ENCODE results near the gene PFKP. TPM values are rescaled to one million over a fixed set of nuclear protein-coding genes. Genes with fewer than 3 reads are reported as not detected.
A peak's percentile ranks its signal among the peaks of the same experiment; 100 is the strongest.

Gene PFKP
- total RNA-seq, 2 experiments from 2014 or later, result 231 to 239 TPM

GRCh38 chr10:3110782-3111620, 43.7 kb downstream of the PFKP start:
- no peak overlapping the region for H3K4me3 Mint-ChIP-seq
- DNase-seq (no peak), ATAC-seq (no peak)
- H3K27me3 Mint-ChIP-seq, result no peaks in the 10 kb centered on the region
- H3K36me3 Mint-ChIP-seq (ENCODE audit: low read depth), result peaks cover 80% of the 10 kb centered on the region
- ChIA-PET CTCF (no interaction called here), POLR2A (no interaction called here)
- intact Hi-C loops (cut with DNase I, micrococcal nuclease), result no loop called here
- H3K4me1 Mint-ChIP-seq, result no peaks in the 10 kb centered on the region
- no peak overlapping the region for H3K27ac Mint-ChIP-seq
- H3K9me3 Mint-ChIP-seq (ENCODE audit: low read depth), result no peaks in the 10 kb centered on the region

- peaks cover 87% of the 10 kb centered on the region for H3K36me3 Mint-ChIP-seq (ENCODE audit: low read depth)
- intact Hi-C loops (cut with DNase I, micrococcal nuclease), result no loop called here
- no peak overlapping the region for H3K4me3 Mint-ChIP-seq
These were observed 44.3 kb downstream of the PFKP start for GRCh38 chr10:3111621-3112163.

GRCh38 chr10:3113343-3113720, 46.0 kb downstream of the PFKP start:
- H3K4me1 Mint-ChIP-seq, result no peaks in the 10 kb centered on the region
- DNase-seq (no peak), ATAC-seq (no peak)
- no peaks in the 10 kb centered on the region for H3K27me3 Mint-ChIP-seq
- ChIA-PET CTCF (no interaction called here), POLR2A (interaction anchor here (0.6 kb wide), 1 partner anchor 29 kb away, joined by 7 read pairs; no protein-coding TSS in a partner anchor)
- H3K27ac Mint-ChIP-seq, result no peak overlapping the region
- peaks cover 88% of the 10 kb centered on the region for H3K36me3 Mint-ChIP-seq (ENCODE audit: low read depth)
- intact Hi-C loops (cut with DNase I, micrococcal nuclease), result no loop called here
- H3K9me3 Mint-ChIP-seq (ENCODE audit: low read depth), result no peaks in the 10 kb centered on the region
- H3K4me3 Mint-ChIP-seq, result no peak overlapping the region

More at GRCh38 chr10:3111621-3112163, 44.3 kb downstream of the PFKP start:
- DNase-seq (no peak), ATAC-seq (no peak)
- Mint-ChIP-seq H3K4me1 (no peaks in the 10 kb centered on the region), H3K27me3 (no peaks in the 10 kb centered on the region), H3K27ac (no peak overlapping the region), H3K9me3 (ENCODE audit: low read depth) (no peaks in the 10 kb centered on the region)
- CTCF ChIA-PET, result interaction anchor here (0.6 to 1.1 kb wide), 2 partner anchors 10 to 109 kb away, joined by 4 to 5 read pairs; no protein-coding TSS in a partner anchor
- POLR2A ChIA-PET, result no interaction called here

- H3K4me3 Mint-ChIP-seq, result no peak overlapping the region
- ATAC-seq (no peak), DNase-seq (no peak)
- no peaks in the 10 kb centered on the region for H3K27me3 Mint-ChIP-seq
- ChIA-PET POLR2A (interaction anchor here (0.6 kb wide), 1 partner anchor 38 kb away, joined by 3 read pairs; no protein-coding TSS in a partner anchor), CTCF (no interaction called here)
- peaks cover 86% of the 10 kb centered on the region for H3K36me3 Mint-ChIP-seq (ENCODE audit: low read depth)
- H3K4me1 Mint-ChIP-seq, result no peaks in the 10 kb centered on the region
- no peak overlapping the region for H3K27ac Mint-ChIP-seq
- H3K9me3 Mint-ChIP-seq (ENCODE audit: low read depth), result no peaks in the 10 kb centered on the region
- intact Hi-C loops (cut with DNase I, micrococcal nuclease), result no loop called here
These were observed 48.3 kb downstream of the PFKP start for GRCh38 chr10:3115685-3116084.

GRCh38 chr10:3116508-3117100, 49.3 kb downstream of the PFKP start:
- peaks cover 81% of the 10 kb centered on the region for H3K36me3 Mint-ChIP-seq (ENCODE audit: low read depth)

GRCh38 chr10:3117486-3117885, 50.1 kb downstream of the PFKP start:
- H3K4me3 Mint-ChIP-seq, result no peak overlapping the region
- H3K4me1 Mint-ChIP-seq, result no peaks in the 10 kb centered on the region
- DNase-seq (no peak), ATAC-seq (no peak)
- intact Hi-C loops (cut with DNase I, micrococcal nuclease), result no loop called here
- CTCF ChIA-PET, result no interaction called here
- no peaks in the 10 kb centered on the region for H3K27me3 Mint-ChIP-seq
- no peak overlapping the region for H3K27ac Mint-ChIP-seq
- POLR2A ChIA-PET, result no interaction called here
- peaks cover 84% of the 10 kb centered on the region for H3K36me3 Mint-ChIP-seq (ENCODE audit: low read depth)
- no peaks in the 10 kb centered on the region for H3K9me3 Mint-ChIP-seq (ENCODE audit: low read depth)

More at GRCh38 chr10:3116508-3117100, 49.3 kb downstream of the PFKP start:
- ATAC-seq (no peak), DNase-seq (no peak)
- Mint-ChIP-seq H3K4me1 (no peaks in the 10 kb centered on the region), H3K4me3 (no peak overlapping the region), H3K9me3 (ENCODE audit: low read depth) (no peaks in the 10 kb centered on the region), H3K27me3 (no peaks in the 10 kb centered on the region), H3K27ac (no peak overlapping the region)
- POLR2A ChIA-PET, result interaction anchor here (0.6 kb wide), 1 partner anchor 37 kb away, joined by 3 read pairs; no protein-coding TSS in a partner anchor
- CTCF ChIA-PET, result interaction anchor here (0.7 kb wide), 1 partner anchor 126 kb away, joined by 3 read pairs; no protein-coding TSS in a partner anchor
- intact Hi-C loops (cut with DNase I, micrococcal nuclease), result no loop called here

GRCh38 chr10:3118641-3119091, 51.3 kb downstream of the PFKP start:
- DNase-seq (no peak), ATAC-seq (no peak)
- peaks cover 83% of the 10 kb centered on the region for H3K36me3 Mint-ChIP-seq (ENCODE audit: low read depth)
- H3K4me3 Mint-ChIP-seq, result peak overlapping the region; percentile 32
- intact Hi-C loops (cut with DNase I, micrococcal nuclease), result no loop called here
- POLR2A ChIA-PET, result interaction anchor here (0.6 kb wide), 1 partner anchor 174 kb away, joined by 3 read pairs; no protein-coding TSS in a partner anchor
- CTCF ChIA-PET, result interaction anchor here (0.5 to 1.2 kb wide), 4 partner anchors 16 to 128 kb away, joined by 3 to 5 read pairs (median 4); no protein-coding TSS in a partner anchor
- H3K4me1 Mint-ChIP-seq, result no peaks in the 10 kb centered on the region
- no peak overlapping the region for H3K27ac Mint-ChIP-seq
- H3K9me3 Mint-ChIP-seq (ENCODE audit: low read depth), result no peaks in the 10 kb centered on the region
- no peaks in the 10 kb centered on the region for H3K27me3 Mint-ChIP-seq

- no peak overlapping the region for H3K27ac Mint-ChIP-seq
- no peaks in the 10 kb centered on the region for H3K4me1 Mint-ChIP-seq
- DNase-seq, result peak; percentile 31
- peaks cover 82% of the 10 kb centered on the region for H3K36me3 Mint-ChIP-seq (ENCODE audit: low read depth)
- no peak overlapping the region for H3K4me3 Mint-ChIP-seq
- no peaks in the 10 kb centered on the region for H3K9me3 Mint-ChIP-seq (ENCODE audit: low read depth)
- ChIA-PET CTCF (interaction anchor here (0.8 to 1.2 kb wide), 3 partner anchors 19 to 42 kb away, joined by 3 to 5 read pairs (median 4); no protein-coding TSS in a partner anchor), POLR2A (no interaction called here)
- ATAC-seq, result peak; percentile 45
- intact Hi-C loops (cut with DNase I, micrococcal nuclease), result loop anchor here in 1 of 2 experiments (5.0 kb wide), 1 partner anchor 37 kb away; no protein-coding TSS in a partner anchor
- H3K27me3 Mint-ChIP-seq, result no peaks in the 10 kb centered on the region
These were observed 52.6 kb downstream of the PFKP start for GRCh38 chr10:3119796-3120459.

GRCh38 chr10:3122034-3122433, 54.7 kb downstream of the PFKP start:
- Mint-ChIP-seq H3K4me3 (no peak overlapping the region), H3K27ac (no peak overlapping the region), H3K9me3 (ENCODE audit: low read depth) (no peaks in the 10 kb centered on the region), H3K36me3 (ENCODE audit: low read depth) (peaks cover 82% of the 10 kb centered on the region), H3K27me3 (no peaks in the 10 kb centered on the region), H3K4me1 (no peaks in the 10 kb centered on the region)
- CTCF ChIA-PET, result interaction anchor here (0.7 to 1.2 kb wide), 2 partner anchors 10 to 26 kb away, joined by 3 to 5 read pairs; no protein-coding TSS in a partner anchor
- POLR2A ChIA-PET, result no interaction called here
- no peak for ATAC-seq
- DNase-seq, result no peak
- intact Hi-C loops (cut with DNase I, micrococcal nuclease), result loop anchor here in 1 of 2 experiments (5.0 kb wide), 1 partner anchor 35 kb away; no protein-coding TSS in a partner anchor

GRCh38 chr10:3122486-3123205, 55.3 kb downstream of the PFKP start:
- Mint-ChIP-seq H3K4me3 (no peak overlapping the region), H3K9me3 (ENCODE audit: low read depth) (peaks cover 1% of the 10 kb centered on the region), H3K27ac (no peak overlapping the region), H3K36me3 (ENCODE audit: low read depth) (peaks cover 82% of the 10 kb centered on the region), H3K27me3 (no peaks in the 10 kb centered on the region), H3K4me1 (no peaks in the 10 kb centered on the region)
- ChIA-PET CTCF (interaction anchor here (0.7 kb wide), 1 partner anchor 25 kb away, joined by 3 read pairs; no protein-coding TSS in a partner anchor), POLR2A (interaction anchor here (0.6 kb wide), 1 partner anchor 209 kb away, joined by 3 read pairs; no protein-coding TSS in a partner anchor)
- ATAC-seq (no peak), DNase-seq (no peak)
- intact Hi-C loops (cut with DNase I, micrococcal nuclease), result loop anchor here in 1 of 2 experiments (5.0 kb wide), 1 partner anchor 35 kb away; no protein-coding TSS in a partner anchor
